Endothelial cell (in vitro differentiated cells): ENCODE data around the gene PPY. TPM values are rescaled to one million over a fixed set of nuclear protein-coding genes. Genes with fewer than 3 reads are reported as not detected.

ENCODE experiments used
- DNase-seq: peaks from one replicate; pipeline ENCODE4 v3.0.0; 2021; ENCODE audit warnings: low spot score
- H3K27ac Mint-ChIP-seq: one replicate; pipeline ENCODE4 v1.8.0; 2021; ENCODE audit warnings: mixed read lengths, inconsistent platforms; ENCODE audit not compliant: unreplicated experiment
- H3K27me3 Mint-ChIP-seq: one replicate; pipeline ENCODE4 v1.8.0; 2021; ENCODE audit warnings: mild to moderate bottlenecking, moderate library complexity, mixed read lengths, inconsistent platforms; ENCODE audit not compliant: unreplicated experiment
- H3K36me3 Mint-ChIP-seq: one replicate; pipeline ENCODE4 v1.8.0; 2021; ENCODE audit warnings: mild to moderate bottlenecking, low read depth, mixed read lengths, inconsistent platforms; ENCODE audit not compliant: unreplicated experiment
- H3K4me1 Mint-ChIP-seq: one replicate; pipeline ENCODE4 v1.8.0; 2021; ENCODE audit warnings: mild to moderate bottlenecking, mixed read lengths, inconsistent platforms; ENCODE audit not compliant: unreplicated experiment
- H3K4me3 Mint-ChIP-seq: one replicate; pipeline ENCODE4 v1.8.0; 2021; ENCODE audit warnings: mild to moderate bottlenecking, mixed read lengths, inconsistent platforms; ENCODE audit not compliant: unreplicated experiment
- H3K9me3 Mint-ChIP-seq: one replicate; pipeline ENCODE4 v1.8.0; 2021; ENCODE audit warnings: mixed read lengths, inconsistent platforms; ENCODE audit not compliant: unreplicated experiment
- CTCF ChIP-seq: fragments of 200-600 bp; sonication (generic); IDR thresholded peaks from one replicate; pipeline ENCODE4 v1.5.0; 2021; ENCODE audit warnings: antibody characterized with exemption; ENCODE audit not compliant: unreplicated experiment
- long read RNA-seq: library from polyadenylated mRNA; unstranded; transcript quantifications from one replicate; pipeline ENCODE4 v2.0.0, GENCODE V29; 2020; ENCODE audit not compliant: unreplicated experiment
- total RNA-seq: library from RNA; stranded (reverse); fragmentation: NEBNext Ultra II Directional; extraction: Animal tissue kit (Norgen Biotek cat#: 25700); gene quantifications from one replicate; pipeline ENCODE4 v1.2.1, GENCODE V29; 2021; ENCODE audit not compliant: unreplicated experiment

Gene PPY
- total RNA-seq = not detected
- long read RNA-seq = 0 reads

- Mint-ChIP-seq H3K9me3 (no peaks in the 10 kb centered on the region), H3K27me3 (peaks cover 4% of the 10 kb centered on the region), H3K4me1 (peaks cover 4% of the 10 kb centered on the region), H3K27ac (no peak within 1 kb of the TSS), H3K36me3 (peaks cover 3% of the 10 kb centered on the region), H3K4me3 (no peak within 1 kb of the TSS)
- no peak for DNase-seq
- TF ChIP-seq CTCF = no peak
Observed at GRCh38 chr17:43942051-43942685, at the start of gene PPY. PPY (minus strand) TSS chr17:43942476; CDS start chr17:43941654, 822 bp downstream.

GRCh38 chr17:43988301-43988700 is 46.0 kb upstream of the PPY start:
- H3K27me3 Mint-ChIP-seq = no peaks in the 10 kb centered on the region
- H3K9me3 Mint-ChIP-seq = no peaks in the 10 kb centered on the region
- no peak overlapping the region for H3K27ac Mint-ChIP-seq
- no peak for DNase-seq
- no peak overlapping the region for H3K4me3 Mint-ChIP-seq
- H3K4me1 Mint-ChIP-seq = no peaks in the 10 kb centered on the region
- TF ChIP-seq CTCF = no peak
- no peaks in the 10 kb centered on the region for H3K36me3 Mint-ChIP-seq

GRCh38 chr17:43987131-43988021 is 45.1 kb upstream of the PPY start:
- no peak for TF ChIP-seq CTCF
- H3K9me3 Mint-ChIP-seq = no peaks in the 10 kb centered on the region
- H3K27me3 Mint-ChIP-seq = peaks cover 4% of the 10 kb centered on the region
- H3K36me3 Mint-ChIP-seq = no peaks in the 10 kb centered on the region
- no peak overlapping the region for H3K4me3 Mint-ChIP-seq
- DNase-seq = no peak
- H3K27ac Mint-ChIP-seq = no peak overlapping the region
- H3K4me1 Mint-ChIP-seq = no peaks in the 10 kb centered on the region

GRCh38 chr17:43986225-43986981 is 44.1 kb upstream of the PPY start:
- Mint-ChIP-seq H3K4me1 (no peaks in the 10 kb centered on the region), H3K27me3 (peaks cover 4% of the 10 kb centered on the region), H3K9me3 (no peaks in the 10 kb centered on the region), H3K27ac (no peak overlapping the region), H3K4me3 (no peak overlapping the region), H3K36me3 (no peaks in the 10 kb centered on the region)
- TF ChIP-seq CTCF = no peak
- DNase-seq = no peak
